Kidney capillary endothelial cell (primary cell): ENCODE measurements around the gene NTRK3.
"Not testable (repeated sequence)": the region's sequence is repeated elsewhere in the genome, so short reads cannot be mapped to it uniquely, and the experiment has no call there.

Experiments
- DNase-seq: peaks from one replicate; pipeline ENCODE4 v3.0.0-alpha.2; 2018; ENCODE audit warnings: low spot score

Gene NTRK3

DNA sequence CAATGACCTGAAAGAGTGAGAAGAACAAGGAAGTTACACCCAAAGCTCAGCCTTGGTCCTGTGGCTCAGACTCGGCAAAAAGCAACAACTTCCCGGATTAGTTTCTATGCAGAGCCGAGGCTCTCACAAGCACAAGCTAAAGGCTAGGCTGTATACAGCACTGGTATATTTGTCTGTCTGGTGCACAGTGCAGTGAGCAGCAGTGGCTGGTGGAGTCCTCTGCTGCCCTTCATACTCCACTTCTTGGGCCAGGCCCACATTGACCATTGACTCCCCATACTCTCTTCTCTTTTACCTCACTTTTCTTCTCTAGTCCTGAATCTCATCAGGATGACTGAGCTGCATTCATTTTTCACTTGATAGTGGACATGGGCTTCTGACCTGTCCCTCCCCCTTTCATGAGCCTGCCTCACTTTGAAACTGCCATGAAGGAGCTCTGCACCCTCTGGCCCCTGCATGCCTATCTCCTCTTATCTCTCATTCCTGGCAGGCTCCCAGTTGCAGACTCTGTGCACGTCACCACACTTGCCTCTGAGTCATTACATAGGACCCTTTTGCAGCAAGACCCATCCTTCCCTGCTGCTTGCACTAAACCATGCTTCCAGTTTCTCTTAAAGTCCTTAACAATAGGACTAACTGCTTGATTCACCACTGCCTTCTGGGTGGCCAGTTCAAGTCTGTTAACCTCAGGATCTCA lies 379.3 kb downstream of the NTRK3 start:
- DNase-seq: no peak

DNA sequence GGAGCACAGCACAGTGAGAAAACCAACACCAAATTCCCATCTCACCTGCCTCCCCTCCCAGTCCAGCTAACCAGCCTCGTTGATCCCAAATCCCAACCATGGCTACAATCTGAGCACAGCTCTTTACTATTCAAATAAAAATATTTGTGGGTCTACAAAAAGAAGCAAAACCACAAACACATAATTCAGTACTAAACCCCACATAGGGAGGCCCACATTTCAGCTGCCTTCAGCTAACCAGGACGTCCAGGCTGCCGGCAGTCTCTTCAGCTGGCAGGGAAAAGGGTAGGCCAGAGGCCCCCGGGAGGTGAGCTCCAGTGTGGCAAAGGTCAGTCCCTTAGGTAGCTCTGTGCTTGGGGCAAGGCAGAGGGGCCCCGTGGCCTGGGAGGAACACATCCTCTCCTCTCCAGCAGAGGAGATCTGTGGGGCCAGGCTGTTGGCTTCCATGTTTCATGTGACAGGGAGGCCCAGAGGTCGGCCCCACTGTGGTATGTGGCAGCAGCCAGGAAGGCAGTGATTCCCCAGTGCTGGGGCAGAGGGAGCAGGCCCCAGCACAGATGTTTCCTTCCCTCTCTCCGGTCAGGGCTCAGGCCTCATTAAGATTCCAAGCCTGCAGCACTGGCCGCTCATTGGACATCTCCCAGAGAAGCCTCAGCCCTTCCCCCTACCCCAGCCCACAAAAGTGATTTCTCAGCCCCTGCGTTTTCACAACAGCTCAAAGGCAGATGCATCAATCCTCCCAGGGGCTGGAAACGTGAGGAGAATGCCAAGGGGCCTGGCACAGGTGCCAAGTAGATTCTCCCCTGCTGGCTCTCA lies 381.4 kb downstream of the NTRK3 start:
- DNase-seq: no peak

DNA sequence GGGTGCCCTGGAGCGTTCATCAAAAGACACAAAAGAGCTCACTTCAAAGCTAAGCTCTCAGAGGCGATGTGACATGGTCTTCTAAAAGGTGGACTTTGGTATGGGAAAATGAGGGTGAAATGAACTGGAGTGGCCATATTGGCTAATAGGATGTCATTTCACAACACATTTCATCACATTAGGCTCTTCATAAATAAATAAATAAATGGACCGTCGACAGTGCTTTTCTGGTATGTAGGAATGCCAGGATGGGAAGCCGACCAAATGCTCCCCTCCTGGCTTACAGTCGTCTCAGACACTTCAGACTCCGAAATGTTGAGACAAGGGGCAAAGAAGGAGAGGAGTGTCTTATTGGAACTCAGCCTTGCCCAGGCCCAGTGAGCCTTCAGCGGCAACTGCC lies 383.0 kb downstream of the NTRK3 start:
- DNase-seq: no peak

DNA sequence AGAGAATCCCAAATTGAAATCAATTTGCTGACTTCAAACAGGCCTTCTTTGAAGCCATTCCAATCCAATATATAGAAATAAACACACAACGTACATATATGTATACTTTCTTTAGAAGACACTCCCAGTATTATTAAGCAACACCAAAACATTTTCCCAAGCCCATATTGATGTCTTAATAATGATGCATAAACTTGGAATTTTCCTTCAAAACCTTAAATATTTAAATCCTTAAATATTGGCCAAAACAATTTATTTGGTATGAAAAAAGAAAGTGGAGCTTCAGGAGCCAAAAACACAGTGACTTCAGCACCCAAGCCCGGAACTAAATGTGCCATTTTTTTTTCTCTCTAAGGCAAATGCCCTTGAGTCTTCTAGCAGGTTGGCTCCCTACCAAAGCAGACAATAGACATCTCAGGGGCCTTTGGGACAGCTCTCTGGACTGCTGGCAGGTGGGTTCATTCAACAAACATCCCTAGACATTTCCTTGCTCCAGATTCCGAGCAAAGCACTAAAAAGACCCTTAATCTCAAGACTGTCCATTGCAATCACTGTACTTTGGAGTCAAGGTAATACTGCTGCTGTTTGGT lies 384.7 kb downstream of the NTRK3 start:
- no peak for DNase-seq

DNA sequence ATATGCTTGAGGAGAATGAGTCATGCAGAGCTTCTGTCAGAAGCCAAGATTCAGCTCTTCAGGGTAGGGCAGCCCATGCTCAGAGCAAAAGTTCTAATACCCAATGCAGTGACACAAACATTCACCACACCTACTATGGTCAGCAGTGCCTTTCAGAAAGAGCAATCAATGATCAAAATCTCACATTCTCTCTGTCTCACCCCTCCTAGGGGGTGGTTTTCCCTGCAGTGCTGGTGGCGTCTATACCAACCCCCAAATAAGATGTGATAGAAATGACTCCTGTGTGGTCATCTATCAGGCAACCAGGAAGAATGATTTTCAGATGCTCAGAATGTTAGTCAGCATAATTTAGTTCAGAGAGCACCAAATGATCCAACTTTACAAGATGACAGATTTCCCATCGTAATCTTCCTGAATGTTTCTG lies 385.3 kb downstream of the NTRK3 start:
- no peak for DNase-seq

DNA sequence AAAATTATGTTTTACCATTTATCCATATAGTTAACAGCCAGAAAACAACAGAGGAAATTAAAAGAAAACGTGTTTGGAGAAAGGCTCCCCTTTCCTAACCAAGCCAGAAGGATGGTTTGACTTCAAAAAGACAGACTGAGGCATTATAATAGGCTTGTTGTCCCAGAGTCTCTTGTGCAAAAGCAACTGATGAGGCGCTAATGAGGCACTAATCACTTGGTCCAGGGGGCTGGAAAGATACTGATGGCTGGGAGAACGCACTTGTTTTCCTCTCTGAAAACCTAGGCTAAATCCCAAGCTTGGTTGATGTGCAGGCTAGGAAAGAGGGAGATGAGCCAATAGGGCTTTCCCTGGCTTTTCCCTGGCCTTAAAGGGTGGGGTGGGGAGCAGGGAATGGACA lies 389.6 kb downstream of the NTRK3 start:
- no peak for DNase-seq

DNA sequence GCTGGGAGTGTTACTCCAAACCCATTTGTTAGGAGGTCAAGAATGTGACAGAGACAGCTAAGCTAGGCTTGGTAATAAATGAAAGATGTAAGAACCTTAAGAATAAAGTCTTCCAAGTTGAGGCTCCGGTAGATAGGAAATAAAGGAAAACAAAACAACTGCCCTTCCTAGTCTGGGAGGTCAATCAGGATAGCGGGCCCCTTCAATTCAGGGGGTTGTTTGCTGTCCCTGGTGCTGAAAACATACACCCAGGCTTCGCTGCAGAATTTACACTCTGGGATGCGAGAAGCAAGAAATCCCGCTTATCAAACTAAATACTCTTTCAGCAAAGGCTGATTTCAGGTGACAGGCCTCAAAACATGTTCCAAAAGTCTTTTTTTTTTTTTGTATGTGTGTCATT lies 393.4 kb downstream of the NTRK3 start:
- no peak for DNase-seq

DNA sequence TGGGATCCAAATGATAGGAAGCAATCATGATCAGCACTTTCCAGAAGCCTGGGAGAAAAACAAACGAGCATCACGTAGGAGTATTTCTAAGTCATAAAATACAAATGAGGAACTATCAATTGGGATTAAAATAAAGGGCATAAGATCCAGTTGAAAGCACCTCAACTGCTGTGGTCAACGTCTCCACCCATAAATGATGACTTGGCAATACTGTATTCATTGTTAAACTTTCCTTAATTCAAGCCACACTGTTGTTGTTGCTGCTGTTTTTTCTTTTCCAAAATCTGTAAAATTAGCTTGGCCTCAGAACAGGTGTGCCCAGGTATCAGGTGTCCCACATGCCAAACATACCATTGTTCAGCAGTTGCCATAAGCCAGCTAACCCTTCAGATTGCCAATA lies 395.8 kb downstream of the NTRK3 start:
- DNase-seq: no peak

DNA sequence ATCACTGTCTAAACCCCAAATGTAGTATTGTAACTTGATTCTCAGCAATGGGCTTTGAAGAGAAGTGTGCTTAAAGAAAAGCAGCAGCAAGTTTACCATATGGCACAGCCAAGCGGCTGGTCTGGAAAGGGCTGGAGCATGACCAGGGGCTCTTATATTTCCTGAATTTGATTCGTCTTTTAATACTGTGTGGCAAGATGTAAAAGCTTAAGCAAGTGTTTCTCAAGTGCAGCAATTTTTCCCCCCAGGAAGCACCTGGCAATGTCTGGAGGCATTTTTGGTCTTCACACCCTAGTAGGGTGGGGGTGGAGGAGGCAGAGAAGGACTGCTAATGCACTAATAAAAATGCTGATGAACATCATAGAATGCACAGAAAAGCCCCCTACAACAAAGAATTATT lies 397.9 kb downstream of the NTRK3 start:
- no peak for DNase-seq

DNA sequence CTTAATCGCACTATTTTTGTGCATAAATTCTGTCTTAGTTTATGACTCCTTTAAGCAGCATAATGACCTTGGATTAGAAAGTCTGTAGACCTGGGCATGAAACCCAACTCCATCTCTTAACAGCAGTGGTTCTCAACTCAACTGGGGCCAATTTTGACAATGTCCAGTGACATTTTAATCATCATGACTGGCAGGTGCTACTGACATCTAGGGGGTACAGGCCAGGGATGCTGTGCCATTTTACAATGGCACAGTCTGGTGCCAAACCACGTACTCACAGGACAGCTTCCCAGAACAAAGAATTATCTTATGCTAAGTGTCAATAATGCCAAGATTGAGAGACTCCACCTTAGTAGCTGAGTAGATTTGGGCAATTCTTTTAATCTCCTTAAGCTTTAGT lies 405.0 kb downstream of the NTRK3 start:
- DNase-seq: no peak

DNA sequence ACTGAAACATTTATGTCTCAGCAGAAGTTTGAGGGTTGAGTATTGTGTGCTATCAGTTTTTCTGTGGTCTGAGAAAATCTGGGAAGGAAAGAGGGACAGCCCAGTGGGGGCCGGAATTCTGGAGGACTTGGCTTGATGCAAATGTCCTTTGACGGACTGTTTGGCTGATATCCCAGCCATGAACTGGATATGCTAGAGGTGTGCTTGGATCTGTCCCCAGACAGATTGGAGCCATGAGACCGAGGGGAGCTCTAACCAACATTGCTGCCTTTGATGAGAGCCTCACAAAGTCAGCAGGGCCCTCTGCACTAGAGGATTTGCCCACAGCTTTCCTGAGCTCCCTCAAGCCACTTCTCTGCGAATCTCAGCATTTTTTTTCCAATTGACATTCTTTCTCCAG lies 405.6 kb downstream of the NTRK3 start:
- no peak for DNase-seq

DNA sequence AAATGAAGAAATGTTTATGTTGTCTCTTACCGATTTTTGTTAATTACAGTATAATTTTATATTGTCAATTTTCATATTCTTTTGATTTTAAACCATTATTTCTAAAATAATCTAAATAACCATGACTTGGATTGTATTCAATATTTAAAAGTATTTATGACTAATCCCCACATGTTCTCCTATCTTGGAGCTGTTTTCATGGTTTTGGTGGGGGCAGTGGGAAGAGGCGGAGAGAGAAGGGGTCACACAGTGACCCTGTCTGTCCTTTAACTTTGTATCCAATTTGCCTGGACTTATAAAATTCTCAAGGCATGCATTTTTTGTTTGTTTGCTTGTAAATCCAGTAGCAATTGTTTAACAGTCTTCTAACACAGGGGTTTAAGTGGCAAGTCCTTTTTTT lies 407.4 kb downstream of the NTRK3 start:
- no peak for DNase-seq

DNA sequence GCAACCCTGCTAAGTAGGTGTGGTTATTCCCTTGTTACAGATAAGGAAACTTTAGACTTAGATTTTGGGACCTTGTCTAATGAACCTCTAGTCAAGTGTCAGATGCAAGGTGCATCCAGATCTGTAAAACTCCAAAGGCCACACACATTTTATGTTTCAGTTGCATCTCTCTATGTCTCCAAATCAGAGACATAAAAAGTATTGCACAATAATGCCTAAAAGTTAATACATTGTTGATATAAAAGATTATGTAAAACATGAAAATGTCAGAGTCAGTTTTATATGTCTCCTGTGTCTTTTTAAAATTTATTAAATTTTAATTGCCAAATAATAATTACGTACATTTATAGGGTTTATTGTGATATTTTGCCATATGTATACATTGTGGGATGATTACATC lies 408.5 kb downstream of the NTRK3 start:
- no peak for DNase-seq

DNA sequence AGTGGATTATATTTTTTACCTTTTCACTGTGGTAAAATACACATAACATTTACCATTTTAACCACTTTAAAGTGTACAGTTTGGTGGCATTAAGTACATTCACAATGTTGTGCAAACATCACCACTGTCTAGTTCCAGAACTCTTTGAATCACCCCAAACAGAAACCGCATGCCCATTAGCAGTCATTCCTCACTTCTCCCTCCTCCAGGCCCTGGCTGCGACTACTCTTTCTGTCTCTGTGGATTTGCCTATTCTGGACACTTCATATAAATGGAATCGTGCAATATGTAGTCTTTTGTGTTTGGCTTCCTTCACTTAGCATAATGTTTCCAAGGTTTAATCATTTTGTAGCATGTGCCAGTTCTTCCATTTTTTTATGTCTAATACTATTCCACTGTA lies 409.8 kb downstream of the NTRK3 start:
- no peak for DNase-seq

DNA sequence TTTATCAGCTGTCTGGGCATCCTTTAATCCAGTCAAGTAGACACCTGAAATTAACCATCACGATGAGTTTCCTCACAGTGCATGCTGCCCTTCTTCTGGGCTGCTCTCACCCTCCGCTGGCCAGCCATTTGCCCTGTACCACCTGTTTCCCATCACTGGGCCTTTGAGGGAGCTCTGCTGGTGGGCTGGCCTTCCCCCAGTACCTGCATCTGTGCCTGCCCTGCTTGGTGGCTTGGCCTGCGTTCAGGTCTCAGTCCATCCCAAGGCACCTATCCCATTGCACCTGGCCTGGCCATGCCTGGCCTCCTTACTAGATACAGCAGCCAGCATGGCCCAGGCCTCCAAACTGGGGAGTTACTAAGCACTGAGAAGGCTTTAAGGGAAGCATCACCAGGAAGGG lies 413.2 kb downstream of the NTRK3 start:
- DNase-seq: no peak

DNA sequence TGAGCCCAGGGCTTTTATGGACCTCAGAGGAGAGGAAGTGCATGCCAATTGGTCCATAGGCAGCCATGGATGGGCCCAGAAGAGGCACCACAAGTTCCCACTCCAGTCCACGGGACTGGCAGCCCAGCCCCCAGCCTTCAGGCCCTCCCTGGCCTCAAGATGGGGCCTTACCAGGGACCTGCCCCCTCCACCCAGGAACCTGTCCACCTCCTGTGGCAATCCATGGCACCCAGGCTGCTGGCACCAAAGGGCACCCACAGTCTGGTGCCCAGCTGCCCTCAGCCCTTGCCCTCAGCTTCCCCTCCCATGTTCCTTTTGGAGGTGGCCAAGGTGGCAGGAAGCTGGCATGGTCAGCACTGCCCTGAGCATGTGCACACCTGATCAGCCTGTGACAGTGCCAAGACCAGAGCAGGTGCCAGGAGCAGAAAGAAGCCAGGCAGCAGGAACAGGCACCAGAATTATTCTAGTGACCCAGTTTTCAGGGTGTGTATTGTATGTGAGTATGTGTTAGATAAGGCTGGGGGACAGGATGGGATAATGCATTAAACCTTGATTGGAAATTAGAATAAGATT lies 415.0 kb downstream of the NTRK3 start:
- DNase-seq: no peak

DNA sequence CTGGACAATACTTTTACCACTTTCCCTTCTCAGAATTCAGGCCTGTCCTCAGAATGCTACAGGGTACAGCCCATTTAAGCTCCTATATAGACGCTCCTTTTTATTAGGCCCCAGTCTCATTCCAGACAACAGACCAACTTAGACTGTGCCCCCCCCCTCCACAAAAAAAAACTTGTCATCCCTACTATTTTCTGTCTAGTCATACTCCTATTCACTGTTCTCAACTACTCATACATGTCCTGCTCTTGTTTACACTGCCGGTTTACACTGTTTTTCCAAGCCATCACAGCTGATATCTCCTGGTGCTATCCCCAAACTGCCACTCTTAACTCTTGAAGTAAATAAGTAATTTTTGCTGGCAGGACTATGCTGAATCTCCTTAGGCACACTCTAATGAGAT lies 420.7 kb downstream of the NTRK3 start:
- not testable (repeated sequence) for DNase-seq

DNA sequence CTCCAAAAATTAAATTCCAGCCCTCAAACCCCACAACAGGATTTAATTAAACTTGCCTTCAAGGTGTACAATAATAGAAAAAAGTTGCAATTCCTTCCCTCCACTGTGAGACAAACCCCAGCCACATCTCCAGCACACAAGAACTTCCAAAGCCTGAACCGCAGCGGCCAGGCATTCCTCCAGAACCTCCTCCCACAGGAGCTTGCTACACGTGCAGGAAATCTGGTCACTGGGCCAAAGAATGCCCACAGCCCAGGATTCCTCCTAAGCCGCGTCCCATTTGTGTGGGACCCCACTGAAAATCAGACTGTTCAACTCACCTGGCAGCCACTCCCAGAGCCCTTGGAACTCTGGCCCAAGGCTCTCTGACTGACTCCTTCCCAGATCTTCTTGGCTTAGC lies 423.2 kb downstream of the NTRK3 start:
- not testable (repeated sequence) for DNase-seq

DNA sequence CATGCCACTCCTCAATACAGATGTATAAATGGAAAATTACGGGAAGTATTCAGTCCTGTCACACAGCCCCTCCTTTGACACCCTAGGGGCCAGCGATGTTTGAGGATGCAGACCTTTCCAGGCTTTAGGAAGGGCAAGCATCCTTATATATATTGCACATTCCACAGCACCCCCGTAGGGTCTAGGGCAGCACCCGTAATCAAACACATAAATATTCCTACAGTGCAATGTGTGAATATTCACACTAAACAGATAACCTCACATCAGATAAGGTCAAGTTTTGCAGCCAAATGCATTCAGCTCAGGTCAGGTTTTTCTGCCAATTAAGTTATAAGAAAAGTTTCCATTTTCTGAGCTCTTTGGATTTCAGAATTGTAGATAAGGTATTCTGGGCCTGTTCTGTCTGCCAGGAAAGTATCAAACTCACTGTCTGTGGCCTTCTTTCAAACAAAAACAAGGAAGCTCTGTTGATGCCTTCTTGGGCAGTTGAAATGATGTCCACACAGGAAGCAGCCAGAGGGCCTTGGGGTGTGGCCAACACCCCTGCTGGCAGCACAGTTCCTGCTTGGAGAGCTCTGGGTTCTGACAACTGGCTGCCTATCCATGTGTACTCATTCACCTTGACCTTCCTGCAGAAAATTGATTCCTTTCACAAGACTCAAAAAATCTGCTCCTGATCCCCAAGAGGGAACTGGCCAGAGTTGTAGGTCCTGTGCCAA lies 427.0 kb downstream of the NTRK3 start:
- no peak for DNase-seq

DNA sequence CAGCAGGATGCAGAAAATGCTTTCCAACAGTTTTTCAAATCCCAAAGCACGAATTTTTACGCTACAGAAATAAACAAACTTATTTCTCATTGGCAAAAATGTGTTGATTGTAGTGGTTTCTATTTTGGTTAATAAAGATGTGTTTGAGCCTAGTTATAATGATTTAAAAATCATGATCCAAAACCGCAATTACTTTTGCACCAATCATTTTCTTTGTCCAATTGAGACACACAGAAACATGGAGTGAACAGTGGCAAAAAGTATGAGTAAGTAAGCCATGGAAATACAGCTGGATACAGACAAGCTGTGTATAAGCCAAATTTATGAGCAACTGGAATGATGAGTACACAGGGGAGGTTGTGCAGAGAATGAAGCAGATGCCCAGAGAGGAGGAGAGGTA lies 427.9 kb downstream of the NTRK3 start:
- no peak for DNase-seq

DNA sequence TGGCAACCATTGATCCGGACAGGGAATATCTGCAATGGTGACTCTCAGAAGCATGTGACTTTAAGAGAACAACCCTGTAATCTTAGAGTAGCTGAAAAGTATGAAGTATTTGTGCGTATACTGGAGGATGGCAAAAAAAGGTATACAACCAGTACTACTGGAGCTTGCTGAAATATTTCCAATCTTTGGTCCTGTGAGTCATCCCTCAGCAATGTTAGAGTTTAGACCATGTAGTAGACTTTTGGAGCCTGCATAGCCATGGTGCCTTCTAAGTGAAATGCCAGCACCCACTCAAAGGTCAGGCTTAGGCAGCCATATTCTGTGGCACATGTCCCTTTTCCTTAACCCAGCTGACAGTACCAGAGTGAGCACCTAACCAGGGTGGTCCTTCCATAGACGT lies 429.4 kb downstream of the NTRK3 start:
- DNase-seq: no peak

DNA sequence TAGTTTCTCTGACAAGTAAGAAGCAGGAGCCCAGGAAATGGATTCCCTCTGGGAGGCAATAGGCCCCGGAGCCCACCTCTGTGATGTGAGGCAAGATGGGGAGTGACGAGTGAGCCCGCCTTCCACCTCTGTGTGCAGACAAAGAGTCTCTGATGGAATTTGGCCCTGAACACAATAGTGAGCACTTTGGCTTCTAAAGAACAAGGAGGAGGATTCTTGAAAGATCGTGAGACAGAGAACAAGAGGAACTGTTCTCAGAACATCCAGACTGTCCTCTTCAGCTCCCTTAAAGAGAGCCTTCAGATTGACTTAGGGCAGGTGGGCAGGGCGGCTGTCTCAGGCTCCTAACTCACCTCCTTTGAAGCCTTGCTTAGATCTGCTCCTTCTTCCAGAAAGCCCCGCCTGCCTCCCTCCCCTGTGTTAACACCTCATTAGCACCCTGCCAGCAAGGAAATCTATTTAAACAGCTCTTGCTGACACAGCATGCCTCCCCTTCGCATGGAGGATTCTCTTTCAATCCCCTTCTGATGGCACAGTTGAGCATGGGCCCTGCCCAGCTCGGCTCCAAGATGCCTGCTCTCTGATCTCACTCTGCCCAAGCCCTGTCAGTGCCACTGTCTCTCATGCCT lies 430.3 kb downstream of the NTRK3 start:
- DNase-seq: no peak
